Stimulated activated naive CD4-positive, alpha-beta T cell treated with Interleukin-2 at 50 U/mL for 16 hours (primary cell): Measurements from ENCODE around the gene TTC9B.

Experiments
- DNase-seq: peaks from one replicate; lab custom pipeline; 2025; lab: John Stamatoyannopoulos, UW

Gene TTC9B

GRCh38 chr19:40217934-40218890, at the start of gene TTC9B:
Gene TTC9B, minus strand, starts transcription at chr19:40218384. Its CDS starts 3 bp downstream, at chr19:40218381.
- peak; percentile 27 for DNase-seq

GRCh38 chr19:40267601-40267997, 49.4 kb upstream of the TTC9B start:
- DNase-seq = no peak

- DNase-seq = no peak
These were observed 48.9 kb upstream of the TTC9B start for GRCh38 chr19:40266912-40267600.

- DNase-seq = no peak
These were observed 47.9 kb upstream of the TTC9B start for GRCh38 chr19:40266119-40266518.

GRCh38 chr19:40265763-40266099, 47.5 kb upstream of the TTC9B start:
- DNase-seq = no peak

- no peak for DNase-seq
These were observed 47.0 kb upstream of the TTC9B start for GRCh38 chr19:40265055-40265762.

GRCh38 chr19:40264314-40265054, 46.3 kb upstream of the TTC9B start:
- no peak for DNase-seq

GRCh38 chr19:40263440-40264313, 45.5 kb upstream of the TTC9B start:
- DNase-seq = no peak

GRCh38 chr19:40262422-40262821, 44.2 kb upstream of the TTC9B start:
- no peak for DNase-seq

GRCh38 chr19:40261631-40262030, 43.4 kb upstream of the TTC9B start:
- DNase-seq = no peak

- no peak for DNase-seq
These were observed 38.9 kb upstream of the TTC9B start for GRCh38 chr19:40257096-40257517.

- no peak for DNase-seq
These were observed 38.3 kb upstream of the TTC9B start for GRCh38 chr19:40256512-40256911.

- no peak for DNase-seq
These were observed 37.5 kb upstream of the TTC9B start for GRCh38 chr19:40255619-40256166.

GRCh38 chr19:40254714-40255418, 36.7 kb upstream of the TTC9B start:
- DNase-seq = no peak

GRCh38 chr19:40253611-40254092, 35.5 kb upstream of the TTC9B start:
- no peak for DNase-seq

- no peak for DNase-seq
These were observed 34.2 kb upstream of the TTC9B start for GRCh38 chr19:40252395-40252794.

- DNase-seq = no peak
These were observed 33.8 kb upstream of the TTC9B start for GRCh38 chr19:40251991-40252390.

GRCh38 chr19:40251244-40251643, 33.1 kb upstream of the TTC9B start:
- DNase-seq = no peak

- DNase-seq = no peak
These were observed 31.6 kb upstream of the TTC9B start for GRCh38 chr19:40249781-40250180.

- DNase-seq = no peak
These were observed 31.0 kb upstream of the TTC9B start for GRCh38 chr19:40249201-40249600.
